Lower lobe of right lung (tissue), 2 donors: ENCODE measurements around the gene ACOT12. TPM values are rescaled to one million over a fixed set of nuclear protein-coding genes. Genes with fewer than 3 reads are reported as not detected.

Source experiments
- ATAC-seq, 2 donors: fragments of 200-7000 bp; cut with Tn5 transposase; one replicate each; pipeline ENCODE4 v1.9.1; 2020 to 2022; ENCODE audit warnings: mild to moderate bottlenecking in 2 of 2, moderate library complexity in 2 of 2
- DNase-seq: peaks from one replicate; pipeline ENCODE4 v3.0.0-alpha.2; 2020
- H3K27ac ChIP-seq: fragments of 200-600 bp; one replicate; pipeline ENCODE4 v1.8.0; 2022
- H3K27me3 ChIP-seq: fragments of 200-600 bp; one replicate; pipeline ENCODE4 v1.8.0; 2022; ENCODE audit warnings: low read depth
- H3K36me3 ChIP-seq: fragments of 200-600 bp; one replicate; pipeline ENCODE4 v1.8.0; 2022; ENCODE audit warnings: mild to moderate bottlenecking
- H3K4me1 ChIP-seq: fragments of 200-600 bp; one replicate; pipeline ENCODE4 v1.8.0; 2022
- H3K4me3 ChIP-seq: fragments of 200-600 bp; one replicate; pipeline ENCODE4 v1.8.0; 2022; ENCODE audit warnings: mild to moderate bottlenecking
- H3K9me3 ChIP-seq: fragments of 200-600 bp; one replicate; pipeline ENCODE4 v1.8.0; 2022
- intact Hi-C: fragments of 100-400 bp; cut with DNase I; formaldehyde crosslinking; loops from one replicate; pipeline ENCODE4 v1.11.0; 2022
- total RNA-seq: library from RNA; stranded (reverse); fragmentation: NEBNext Ultra II Directional; extraction: Animal tissue kit (Norgen Biotek cat#: 25700); gene quantifications from one replicate; pipeline ENCODE4 v1.2.1, GENCODE V29; 2021
- TF ChIP-seq, protein P1 (sequence below): fragments of 200-600 bp; IDR thresholded peaks from one replicate; pipeline ENCODE4 v1.8.0; 2022; ENCODE audit warnings: antibody characterized with exemption, mild to moderate bottlenecking
- donor health status: DM: no; HTN: yes; CAD: no; lungs with severe emphysema.

Gene ACOT12
- total RNA-seq, 1 donor from 2014 or later = not detected

DNA sequence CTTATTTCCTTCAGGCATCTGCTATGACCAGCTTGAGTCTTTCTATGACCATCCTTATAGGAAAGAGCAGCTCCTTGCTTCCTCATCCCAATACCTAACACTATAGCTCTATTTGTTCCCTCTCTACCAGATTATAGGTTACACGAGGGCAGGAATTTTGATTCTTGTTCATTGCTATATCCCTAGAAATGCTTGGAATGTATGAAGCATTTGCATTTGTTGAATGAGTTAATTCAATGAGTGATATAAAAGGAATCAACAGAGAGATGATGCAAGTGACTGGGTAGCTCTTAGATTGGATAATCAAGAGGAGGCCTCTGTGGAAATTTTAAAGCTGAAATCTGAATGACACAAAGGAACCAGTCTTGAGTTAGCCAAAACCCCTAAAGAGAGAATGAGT lies 78.6 kb downstream of the ACOT12 start:
- H3K4me1 ChIP-seq = no peaks in the 10 kb centered on the region

DNA sequence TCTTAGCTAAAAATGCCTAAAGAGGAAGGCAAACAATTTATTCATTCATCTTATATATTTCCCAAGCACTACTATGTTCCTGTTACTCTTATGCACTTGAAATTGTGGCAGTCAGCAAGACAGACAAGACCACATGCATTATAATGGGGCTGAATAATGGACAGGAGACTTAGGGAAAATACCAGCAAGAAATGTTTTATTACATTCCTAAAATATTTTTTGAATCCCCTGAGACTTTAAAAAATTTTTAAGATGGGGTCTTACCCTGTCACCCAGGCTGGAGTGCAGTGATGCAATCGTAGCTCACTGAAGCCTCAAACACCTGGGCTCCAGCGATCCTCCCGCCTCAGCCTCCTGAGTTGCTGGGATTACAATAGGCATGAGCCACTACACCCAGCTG lies 79.4 kb downstream of the ACOT12 start:
- H3K4me1 ChIP-seq = no peaks in the 10 kb centered on the region
- intact Hi-C loops = no loop called here
- TF ChIP-seq, protein P1, sequence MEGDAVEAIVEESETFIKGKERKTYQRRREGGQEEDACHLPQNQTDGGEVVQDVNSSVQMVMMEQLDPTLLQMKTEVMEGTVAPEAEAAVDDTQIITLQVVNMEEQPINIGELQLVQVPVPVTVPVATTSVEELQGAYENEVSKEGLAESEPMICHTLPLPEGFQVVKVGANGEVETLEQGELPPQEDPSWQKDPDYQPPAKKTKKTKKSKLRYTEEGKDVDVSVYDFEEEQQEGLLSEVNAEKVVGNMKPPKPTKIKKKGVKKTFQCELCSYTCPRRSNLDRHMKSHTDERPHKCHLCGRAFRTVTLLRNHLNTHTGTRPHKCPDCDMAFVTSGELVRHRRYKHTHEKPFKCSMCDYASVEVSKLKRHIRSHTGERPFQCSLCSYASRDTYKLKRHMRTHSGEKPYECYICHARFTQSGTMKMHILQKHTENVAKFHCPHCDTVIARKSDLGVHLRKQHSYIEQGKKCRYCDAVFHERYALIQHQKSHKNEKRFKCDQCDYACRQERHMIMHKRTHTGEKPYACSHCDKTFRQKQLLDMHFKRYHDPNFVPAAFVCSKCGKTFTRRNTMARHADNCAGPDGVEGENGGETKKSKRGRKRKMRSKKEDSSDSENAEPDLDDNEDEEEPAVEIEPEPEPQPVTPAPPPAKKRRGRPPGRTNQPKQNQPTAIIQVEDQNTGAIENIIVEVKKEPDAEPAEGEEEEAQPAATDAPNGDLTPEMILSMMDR = no peak

More for the DNA sequence above, 78.6 kb downstream of the ACOT12 start:
- no peaks in the 10 kb centered on the region for H3K27me3 ChIP-seq
- ATAC-seq = no peak
- peaks cover 40% of the 10 kb centered on the region for H3K36me3 ChIP-seq
- intact Hi-C loops = no loop called here
- DNase-seq = no peak
- H3K27ac ChIP-seq = no peak overlapping the region
- H3K4me3 ChIP-seq = no peak overlapping the region
- TF ChIP-seq, protein P1 = no peak
- H3K9me3 ChIP-seq = no peaks in the 10 kb centered on the region

DNA sequence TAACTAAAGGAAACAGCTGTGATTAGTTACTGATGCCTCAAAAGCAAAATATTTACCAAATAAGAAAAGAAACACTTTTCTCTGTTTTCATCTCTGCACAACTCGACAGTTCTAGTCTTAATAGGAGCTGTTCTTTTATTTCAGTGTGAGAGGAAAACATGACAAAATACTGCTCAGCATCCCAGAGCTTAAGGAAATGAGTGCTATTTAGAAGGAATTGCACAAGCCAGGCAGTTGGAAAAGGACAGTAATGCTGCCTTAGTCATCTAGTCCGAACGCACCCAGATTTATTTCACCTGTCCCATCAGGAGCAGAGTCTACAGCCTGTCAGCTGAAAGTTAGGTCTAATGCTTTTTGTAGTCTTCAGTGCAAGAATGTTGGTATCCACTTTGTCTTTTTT lies 80.2 kb downstream of the ACOT12 start:
- Histone ChIP-seq H3K4me3 (no peak overlapping the region), H3K27ac (no peak overlapping the region), H3K27me3 (no peaks in the 10 kb centered on the region), H3K36me3 (peaks cover 52% of the 10 kb centered on the region), H3K9me3 (no peaks in the 10 kb centered on the region), H3K4me1 (no peaks in the 10 kb centered on the region)
- intact Hi-C loops = no loop called here
- DNase-seq (no peak), ATAC-seq (no peak)
- TF ChIP-seq, protein P1 = no peak

More for the DNA sequence above, 79.4 kb downstream of the ACOT12 start:
- no peak overlapping the region for H3K27ac ChIP-seq
- ATAC-seq = no peak
- no peaks in the 10 kb centered on the region for H3K9me3 ChIP-seq
- no peaks in the 10 kb centered on the region for H3K27me3 ChIP-seq
- no peak for DNase-seq
- peaks cover 44% of the 10 kb centered on the region for H3K36me3 ChIP-seq
- H3K4me3 ChIP-seq = no peak overlapping the region

DNA sequence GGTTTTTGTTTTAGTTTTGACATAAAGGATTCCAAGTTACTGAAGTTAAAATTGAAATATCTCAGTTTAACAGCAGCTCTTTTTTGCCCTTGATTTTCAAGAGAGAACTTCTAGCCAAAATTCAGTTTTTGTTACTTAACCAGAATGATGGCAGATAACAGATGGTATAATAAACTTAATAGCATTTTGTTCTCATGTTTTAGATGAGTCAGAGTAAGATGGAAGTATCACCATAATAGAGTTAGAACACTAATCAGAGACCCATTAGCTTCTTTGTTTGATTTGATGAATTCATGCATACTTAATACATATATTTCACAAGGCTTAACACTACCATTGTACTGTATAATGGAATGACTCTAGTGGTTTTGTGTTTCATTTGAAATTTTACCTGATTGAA lies 80.7 kb downstream of the ACOT12 start:
- Histone ChIP-seq H3K27me3 (no peaks in the 10 kb centered on the region), H3K36me3 (peaks cover 56% of the 10 kb centered on the region), H3K27ac (no peak overlapping the region), H3K9me3 (no peaks in the 10 kb centered on the region), H3K4me1 (no peaks in the 10 kb centered on the region), H3K4me3 (no peak overlapping the region)
- intact Hi-C loops = no loop called here
- DNase-seq (no peak), ATAC-seq (no peak)
- TF ChIP-seq, protein P1 = no peak

DNA sequence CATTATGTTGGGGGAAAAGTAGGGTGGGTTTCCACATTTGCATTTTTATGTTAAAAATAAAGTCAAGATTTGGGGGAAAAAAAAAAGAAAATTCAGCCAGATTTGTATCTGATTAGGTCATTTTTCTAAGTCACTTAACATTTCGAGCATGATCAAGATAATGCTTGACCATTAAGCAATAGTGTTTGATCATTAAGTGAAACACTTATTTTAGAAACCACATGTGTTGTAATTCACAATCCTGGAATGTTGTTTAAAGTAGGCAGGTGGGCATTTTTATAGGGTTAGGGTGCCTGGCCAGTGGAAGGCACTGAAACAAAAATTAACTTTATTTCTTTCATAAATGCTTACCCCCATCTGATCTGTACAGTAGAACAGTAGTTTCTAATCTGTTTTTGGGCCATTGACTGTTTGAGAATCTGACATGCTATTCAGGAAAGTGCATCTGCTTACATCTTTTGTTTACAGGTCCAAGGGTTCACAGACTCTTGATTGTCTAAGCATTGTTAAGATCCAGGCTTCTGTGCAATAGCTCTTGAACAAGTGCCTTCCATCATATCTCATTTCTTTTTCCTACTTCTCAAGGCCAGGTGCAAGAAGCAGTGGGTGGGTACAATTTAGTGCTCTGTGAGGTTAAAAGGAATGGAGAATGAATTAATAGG lies 83.4 kb downstream of the ACOT12 start:
- Histone ChIP-seq H3K4me3 (no peak overlapping the region), H3K27me3 (no peaks in the 10 kb centered on the region), H3K4me1 (no peaks in the 10 kb centered on the region), H3K27ac (no peak overlapping the region), H3K36me3 (peaks cover 58% of the 10 kb centered on the region), H3K9me3 (no peaks in the 10 kb centered on the region)
- DNase-seq (no peak), ATAC-seq (no peak)
- TF ChIP-seq, protein P1 = no peak
- intact Hi-C loops = no loop called here
